H1 (cell line): ENCODE data around the gene AP3S1. TPM values are rescaled to one million over a fixed set of nuclear protein-coding genes. Genes with fewer than 3 reads are reported as not detected.
A peak's percentile ranks its signal among the peaks of the same experiment; 100 is the strongest.

Experiments
- CTCF ChIA-PET: fragments of 300-600 bp; sonication (Branson Sonifier 250); formaldehyde crosslinking; loops from one replicate; lab custom pipeline; 2021; ENCODE audit not compliant: partially characterized antibody; lab: Charles Lee
- POLR2A ChIA-PET: fragments of 300-600 bp; sonication (Branson Sonifier 250); formaldehyde crosslinking; loops from one replicate; lab custom pipeline; 2021; ENCODE audit warnings: inconsistent platforms; ENCODE audit not compliant: partially characterized antibody; lab: Charles Lee
- DNase-seq, 2 experiments: peaks; one replicate each; pipeline versions ENCODE4 v3.0.0 to v3.0.0-alpha.2; 2010 to 2022; ENCODE audit warnings: low spot score in 2 of 2, low read depth in 1 of 2, mixed read lengths in 1 of 2
- FAIRE-seq: peaks from 2 replicates; lab custom pipeline; 2011; peaks lifted over from hg19 to GRCh38; lab: Jason Lieb, UNC
- H2AFZ ChIP-seq: 2 replicates; pipeline ENCODE4 v1.8.1; 2012; ENCODE audit warnings: low read length, inconsistent platforms
- H2AK5ac ChIP-seq: 2 replicates; pipeline ENCODE4 v1.6.1; 2013; ENCODE audit warnings: low read depth, low read length
- H2BK120ac ChIP-seq: replicated peaks from 2 replicates; pipeline ENCODE3; 2013; ENCODE audit warnings: low read depth, low read length, inconsistent platforms
- H2BK12ac ChIP-seq: 2 replicates; pipeline ENCODE4 v1.6.1; 2013; ENCODE audit warnings: low read depth, low read length
- H2BK15ac ChIP-seq: 2 replicates; pipeline ENCODE4 v1.6.1; 2013; ENCODE audit warnings: low read length
- H2BK20ac ChIP-seq: 2 replicates; pipeline ENCODE4 v1.6.1; 2013; ENCODE audit warnings: low read length
- H2BK5ac ChIP-seq: 2 replicates; pipeline ENCODE4 v1.6.1; 2013; ENCODE audit warnings: low read depth, low read length
- H3K14ac ChIP-seq: 2 replicates; pipeline ENCODE4 v1.6.1; 2013; ENCODE audit warnings: inconsistent platforms; ENCODE audit not compliant: insufficient read length
- H3K18ac ChIP-seq: 2 replicates; pipeline ENCODE4 v1.6.1; 2013; ENCODE audit warnings: low read length; ENCODE audit errors: extremely low read depth
- H3K23ac ChIP-seq: 2 replicates; pipeline ENCODE4 v1.6.1; 2013; ENCODE audit warnings: inconsistent platforms; ENCODE audit not compliant: insufficient read length
- H3K23me2 ChIP-seq: 2 replicates; pipeline ENCODE4 v1.6.1; 2013; ENCODE audit warnings: low read depth, low read length
- H3K27ac ChIP-seq: 2 replicates; pipeline ENCODE4 v1.6.1; 2011; ENCODE audit warnings: low read depth, low read length, inconsistent platforms
- H3K27me3 ChIP-seq, 4 experiments: replicated peaks in 1 of 4; 1 replicate in 1 of 4; 2 replicates in 3 of 4; pipeline versions ENCODE4 v1.6.1 to v1.8.1; 2011 to 2013; ENCODE audit warnings: low read length in 3 of 4, mild to moderate bottlenecking in 3 of 4, inconsistent platforms in 2 of 4, mixed read lengths in 2 of 4, moderate library complexity in 1 of 4; ENCODE audit not compliant: control insufficient read depth in 3 of 4, insufficient read depth in 3 of 4; ENCODE audit errors: extremely low read depth in 1 of 4
- H3K36me3 ChIP-seq, 4 experiments: 2 replicates each; pipeline versions ENCODE4 v1.6.1 to v1.8.1; 2011 to 2013; ENCODE audit warnings: mild to moderate bottlenecking in 4 of 4, low read length in 3 of 4, moderate library complexity in 2 of 4, control low read depth in 1 of 4, inconsistent platforms in 1 of 4; ENCODE audit not compliant: insufficient read depth in 4 of 4, control insufficient read depth in 2 of 4
- H3K4ac ChIP-seq: replicated peaks from 2 replicates; pipeline ENCODE3; 2013; ENCODE audit warnings: low read length, low read depth, mixed read lengths, inconsistent platforms; ENCODE audit not compliant: insufficient read length
- H3K4me1 ChIP-seq, 4 experiments: replicated peaks in 1 of 4; 1 replicate in 1 of 4; 2 replicates in 3 of 4; pipeline versions ENCODE4 v1.6.1 to v1.8.1; 2011 to 2013; ENCODE audit warnings: low read length in 3 of 4, inconsistent platforms in 2 of 4, mixed read lengths in 1 of 4; ENCODE audit not compliant: insufficient read depth in 4 of 4, control insufficient read depth in 3 of 4
- H3K4me2 ChIP-seq, 2 experiments: 2 replicates each; pipeline versions ENCODE4 v1.6.1 to v1.8.1; 2011 to 2013; ENCODE audit warnings: low read depth in 2 of 2, low read length in 2 of 2, control low read depth in 1 of 2, inconsistent platforms in 1 of 2, mild to moderate bottlenecking in 1 of 2; ENCODE audit not compliant: insufficient read depth in 1 of 2
- H3K4me3 ChIP-seq, 4 experiments: fragments of 200-600, 300-600 bp in 1 of 4; sonication (generic), shearing (Covaris generic), sonication (Bioruptor Twin) in 1 of 4; 2 replicates each; pipeline versions ENCODE4 v1.5.1 to v1.8.1; 2011 to 2016; ENCODE audit warnings: low read length in 4 of 4, low read depth in 3 of 4, control low read depth in 2 of 4, inconsistent platforms in 2 of 4, mild to moderate bottlenecking in 2 of 4, mixed read lengths in 1 of 4, moderate library complexity in 1 of 4; ENCODE audit not compliant: insufficient read depth in 2 of 4; ENCODE audit errors: extremely low read depth in 1 of 4
- H3K56ac ChIP-seq: replicated peaks from 2 replicates; pipeline ENCODE3; 2013; ENCODE audit warnings: low read depth, mild to moderate bottlenecking, mixed read lengths, low read length, inconsistent platforms; ENCODE audit not compliant: insufficient read length
- H3K79me1 ChIP-seq: 2 replicates; pipeline ENCODE4 v1.6.1; 2013; ENCODE audit warnings: low read depth, low read length, control low read depth
- H3K79me2 ChIP-seq, 2 experiments: 2 replicates each; pipeline versions ENCODE4 v1.6.1 to v1.8.1; 2012 to 2013; ENCODE audit warnings: low read length in 2 of 2, mild to moderate bottlenecking in 2 of 2, inconsistent platforms in 1 of 2; ENCODE audit not compliant: insufficient read depth in 2 of 2, control insufficient read depth in 1 of 2
- H3K9ac ChIP-seq, 4 experiments: replicated peaks in 1 of 4; 1 replicate in 1 of 4; 2 replicates in 3 of 4; pipeline versions ENCODE4 v1.6.1 to v1.8.1; 2011 to 2013; ENCODE audit warnings: low read depth in 3 of 4, low read length in 3 of 4, control low read depth in 2 of 4, mild to moderate bottlenecking in 2 of 4, moderate library complexity in 2 of 4, inconsistent platforms in 1 of 4; ENCODE audit errors: extremely low read depth in 1 of 4
- H3K9me3 ChIP-seq, 2 experiments: 2 replicates each; pipeline versions ENCODE4 v1.6.1 to v1.8.1; 2012 to 2013; ENCODE audit warnings: mild to moderate bottlenecking in 2 of 2, moderate library complexity in 2 of 2, control low read depth in 1 of 2, inconsistent platforms in 1 of 2, low read depth in 1 of 2, low read length in 1 of 2, mixed read lengths in 1 of 2; ENCODE audit not compliant: insufficient read depth in 2 of 2
- H4K20me1 ChIP-seq, 2 experiments: replicated peaks in 1 of 2; 2 replicates each; pipeline versions ENCODE3 to v1.8.1; 2011 to 2013; ENCODE audit warnings: inconsistent platforms in 2 of 2, low read length in 2 of 2, mild to moderate bottlenecking in 1 of 2; ENCODE audit not compliant: insufficient read depth in 2 of 2, control insufficient read depth in 1 of 2
- H4K5ac ChIP-seq: 2 replicates; pipeline ENCODE4 v1.6.1; 2013; ENCODE audit warnings: low read length, low read depth, mixed read lengths, inconsistent platforms; ENCODE audit not compliant: insufficient read length
- H4K8ac ChIP-seq: 2 replicates; pipeline ENCODE4 v1.8.0; 2013; ENCODE audit warnings: mild to moderate bottlenecking, moderate library complexity, low read length, inconsistent platforms; ENCODE audit not compliant: insufficient read depth; ENCODE audit errors: extremely low read depth
- H4K91ac ChIP-seq: replicated peaks from 2 replicates; pipeline ENCODE3; 2013; ENCODE audit warnings: low read length, mixed read lengths, inconsistent platforms; ENCODE audit not compliant: insufficient read length
- CEBPB ChIP-seq: IDR thresholded peaks from 2 replicates; pipeline ENCODE4 v1.6.1; 2012; ENCODE audit warnings: low read depth, low read length
- WGBS, 2 experiments: shearing (Covaris generic) in 1 of 2; methylation state at CpG; one replicate each; pipeline versions ENCODE4 v1.1.6 to v1.1.7; 2013 to 2015; ENCODE audit warnings: low lambda C conversion rate in 2 of 2, mixed read lengths in 2 of 2, inconsistent platforms in 1 of 2, low coverage in 1 of 2, missing lambda C conversion rate in 1 of 2; ENCODE audit not compliant: insufficient replicate concordance in 2 of 2, insufficient coverage in 1 of 2, insufficient read length in 1 of 2; ENCODE audit errors: extremely low coverage in 1 of 2, missing lambda C conversion rate in 1 of 2; 5-methylcytosine and 5-hydroxymethylcytosine counted together
- polyA plus RNA-seq, 7 experiments: library from polyadenylated mRNA; depleted of rRNA in 3 of 7; stranded (reverse) in 5 of 7; unstranded in 2 of 7; fragments of >200 nt in 5 of 7; fragments of 200-250 nt in 2 of 7; gene quantifications; 1 replicate in 5 of 7; 2 replicates in 1 of 7; 4 replicates in 1 of 7; pipeline versions ENCODE4 v1.2.1 to v1.2.3, GENCODE V29; 2011 to 2013; ENCODE audit warnings: missing spikeins in 2 of 7, mixed read lengths in 2 of 7
- total RNA-seq: library from RNA; stranded (reverse); fragmentation: NEBNext Ultra II Directional; extraction: Animal tissue kit (Norgen Biotek cat#: 25700); gene quantifications from 2 replicates; pipeline ENCODE4 v1.2.1, GENCODE V29; 2021

AP3S1 gene
- total and polyA plus RNA-seq, 2 of the 8 experiments (the other 6 are each of a cell fraction or from before 2014, with no cell fraction given), result 26.6 to 72.7 TPM

GRCh38 chr5:115857626-115858349 is 16.1 kb downstream of the AP3S1 start:
- Histone ChIP-seq H3K79me1 (no peaks in the 10 kb centered on the region; the same call in 1 of the 2 replicates), H3K27ac (no peak overlapping the region; the same call in 1 of the 2 replicates), H3K56ac (no peak overlapping the region), H2BK12ac (no peak overlapping the region), H3K9ac (no peak overlapping the region), H4K5ac (no peak overlapping the region), H3K4me1 (peaks cover 0 to 5% (median 0%) of the 10 kb centered on the region in 4 experiments; a peak in 2 of 7 replicates), H3K4me3 (no peak overlapping the region), H3K23me2 (no peaks in the 10 kb centered on the region; the same call in 1 of the 2 replicates), H3K18ac (no peak overlapping the region), H3K4me2 (no peak overlapping the region), H3K14ac (no peak overlapping the region), H3K9me3 (peaks cover 0 to 8% of the 10 kb centered on the region in 2 experiments; a peak in 1 of 4 replicates), H3K36me3 (no peaks in the 10 kb centered on the region), H2BK120ac (no peak overlapping the region), H4K20me1 (no peaks in the 10 kb centered on the region), H3K4ac (no peak overlapping the region), H4K91ac (no peak overlapping the region), H4K8ac (no peak overlapping the region), H3K23ac (no peak overlapping the region), H2BK15ac (no peak overlapping the region), H2BK20ac (no peak overlapping the region), H3K27me3 (no peaks in the 10 kb centered on the region), H3K79me2 (peaks cover 0 to 87% of the 10 kb centered on the region in 2 experiments; a peak in 2 of 4 replicates), H2AK5ac (no peak overlapping the region), H2AFZ (no peak overlapping the region), H2BK5ac (no peak overlapping the region)
- FAIRE-seq (no peak), DNase-seq (no peak)
- ChIA-PET POLR2A (interaction anchor here (1.0 kb wide), 1 partner anchor 17 kb away, joined by 4 read pairs; the partner anchor contains the start of gene ATG12), CTCF (no interaction called here)
- WGBS, 2 experiments, result 80% methylated on average over 2 of the region's 2 CpGs; no CpG with 5 or more reads in 1 of the 2 experiments
- peak; percentile 41; the same call in 1 of the 2 replicates for TF ChIP-seq CEBPB
